Tibial artery (tissue), 4 donors: ENCODE results near the gene PSAPL1.
"Not testable (repeated sequence)": the region's sequence is repeated elsewhere in the genome, so short reads cannot be mapped to it uniquely, and the experiment has no call there.

Experiments used
- DNase-seq, 2 donors: peaks; one replicate each; pipeline ENCODE4 v3.0.0-alpha.2; 2019
- H3K27ac ChIP-seq, 2 donors: fragments of 200-600 bp; sonication (generic) in 1 of 2; 1 replicate in 1 of 2; 2 replicates in 1 of 2; pipeline ENCODE4 v1.5.1; 2018 to 2019; ENCODE audit warnings: mild to moderate bottlenecking in 1 of 2
- H3K27me3 ChIP-seq, 2 donors: fragments of 200-600 bp; sonication (generic) in 1 of 2; one replicate each; pipeline versions ENCODE4 v1.5.1 to v1.6.0; 2016 to 2019
- H3K36me3 ChIP-seq, 3 donors: fragments of 200-600 bp; sonication (generic) in 2 of 3; one replicate each; pipeline ENCODE4 v1.5.1; 2016 to 2019; ENCODE audit warnings: mild to moderate bottlenecking in 2 of 3
- H3K4me1 ChIP-seq, 4 donors: fragments of 200-600 bp; sonication (generic) in 2 of 4; 1 replicate in 3 of 4; 2 replicates in 1 of 4; pipeline ENCODE4 v1.5.1; 2016 to 2019
- H3K4me3 ChIP-seq, 2 donors: fragments of 200-600 bp; sonication (generic) in 1 of 2; 1 replicate in 1 of 2; 2 replicates in 1 of 2; pipeline ENCODE4 v1.5.1; 2018 to 2019; ENCODE audit warnings: mild to moderate bottlenecking in 2 of 2
- H3K9me3 ChIP-seq, 3 donors: fragments of 200-600 bp; sonication (generic) in 1 of 3; one replicate each; pipeline ENCODE4 v1.5.1; 2016 to 2019
- CTCF ChIP-seq, 2 experiments: fragments of 200-600 bp in 1 of 2; fragments of 450-650 bp in 1 of 2; IDR thresholded peaks; one replicate each; pipeline ENCODE4 v1.5.1; 2017 to 2019; ENCODE audit warnings: antibody characterized with exemption in 2 of 2, mild to moderate bottlenecking in 1 of 2, moderate library complexity in 1 of 2
- intact Hi-C: fragments of 100-400 bp; cut with DNase I; formaldehyde crosslinking; loops from one replicate; pipeline ENCODE4 v1.15.0; 2023; ENCODE audit warnings: low total_unique reads

The PSAPL1 gene

DNA sequence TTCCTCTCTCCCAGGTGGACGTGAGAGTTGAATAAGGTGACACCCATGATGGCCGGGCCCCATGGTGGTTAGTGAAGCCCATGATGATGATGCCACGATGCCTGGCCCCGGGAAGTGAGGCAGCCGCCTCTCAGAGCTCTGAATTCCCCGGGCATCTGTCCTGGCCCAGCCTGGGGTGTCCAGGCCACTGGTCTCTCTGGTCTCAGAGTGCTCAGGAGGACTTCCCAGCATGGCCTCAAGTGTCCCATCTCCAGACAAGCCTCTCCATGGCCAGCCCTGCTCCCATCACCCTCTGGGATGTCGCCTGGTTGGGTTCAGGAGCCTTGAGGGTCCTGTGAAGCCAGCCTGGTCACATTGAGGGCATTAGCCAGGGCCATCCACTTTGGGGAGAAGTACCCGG is 24.7 kb upstream of the PSAPL1 start:
- Histone ChIP-seq H3K36me3 (no peaks in the 10 kb centered on the region), H3K27me3 (no peaks in the 10 kb centered on the region), H3K4me1 (no peaks in the 10 kb centered on the region), H3K27ac (no peak overlapping the region), H3K9me3 (no peaks in the 10 kb centered on the region), H3K4me3 (no peak overlapping the region)
- TF ChIP-seq CTCF (IDR thresholded peaks at IDR 0.05): no peak
- no peak for DNase-seq
- intact Hi-C loops: no loop called here

DNA sequence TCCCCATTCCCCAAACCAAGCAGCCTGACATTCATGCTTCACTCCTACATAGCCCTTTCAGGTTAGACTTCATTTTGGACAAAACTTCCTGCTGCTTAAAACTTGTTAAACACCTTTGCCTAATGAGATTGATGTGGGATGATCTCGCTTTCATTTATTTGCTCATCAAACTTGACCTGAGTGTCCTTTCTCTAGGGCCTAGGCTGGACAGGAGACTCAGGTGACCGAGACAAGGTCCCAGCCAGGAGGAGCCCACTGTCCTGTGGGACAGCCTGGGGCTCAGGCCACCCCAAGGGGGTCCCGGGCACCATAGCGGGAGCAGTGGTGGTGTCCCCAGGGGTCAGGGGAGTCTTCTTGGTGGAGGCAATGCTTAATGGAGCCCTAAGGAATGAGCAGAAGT is 23.7 kb upstream of the PSAPL1 start:
- H3K27ac ChIP-seq: no peak overlapping the region
- TF ChIP-seq CTCF (IDR thresholded peaks at IDR 0.05): no peak
- no peaks in the 10 kb centered on the region for H3K9me3 ChIP-seq
- H3K4me1 ChIP-seq: no peaks in the 10 kb centered on the region
- intact Hi-C loops: no loop called here
- H3K36me3 ChIP-seq: no peaks in the 10 kb centered on the region
- H3K27me3 ChIP-seq: no peaks in the 10 kb centered on the region
- DNase-seq: no peak
- no peak overlapping the region for H3K4me3 ChIP-seq

DNA sequence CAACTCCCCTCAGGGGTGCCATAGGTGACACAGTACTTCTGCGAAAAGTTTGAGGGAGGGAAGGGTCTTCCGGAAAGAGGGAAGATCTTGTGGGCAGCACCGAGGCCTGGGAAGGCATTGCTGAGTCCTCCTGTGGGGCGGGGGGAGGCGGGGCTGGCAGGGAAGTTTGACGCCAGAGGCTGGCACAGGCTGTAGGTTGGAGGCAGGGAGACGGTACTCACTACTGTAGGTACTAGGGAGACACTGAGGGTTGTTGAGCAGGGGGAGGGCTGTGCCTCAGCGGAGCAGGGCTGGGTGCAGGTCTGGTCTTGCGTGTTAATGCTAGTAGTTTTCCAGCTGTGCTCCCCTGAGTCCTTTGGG is 23.3 kb upstream of the PSAPL1 start:
- H3K4me3 ChIP-seq: no peak overlapping the region
- no peaks in the 10 kb centered on the region for H3K27me3 ChIP-seq
- no peak for TF ChIP-seq CTCF (IDR thresholded peaks at IDR 0.05)
- H3K36me3 ChIP-seq: no peaks in the 10 kb centered on the region
- DNase-seq: no peak
- no peaks in the 10 kb centered on the region for H3K9me3 ChIP-seq
- intact Hi-C loops: no loop called here
- no peaks in the 10 kb centered on the region for H3K4me1 ChIP-seq
- no peak overlapping the region for H3K27ac ChIP-seq

GRCh38 chr4:7457201-7458065 is 22.7 kb upstream of the PSAPL1 start:
- DNase-seq: no peak
- H3K4me1 ChIP-seq: no peaks in the 10 kb centered on the region
- intact Hi-C loops: no loop called here
- H3K27ac ChIP-seq: no peak overlapping the region
- H3K36me3 ChIP-seq: no peaks in the 10 kb centered on the region
- no peak for TF ChIP-seq CTCF (IDR thresholded peaks at IDR 0.05)
- H3K9me3 ChIP-seq: no peaks in the 10 kb centered on the region
- H3K4me3 ChIP-seq: no peak overlapping the region
- H3K27me3 ChIP-seq: no peaks in the 10 kb centered on the region

- H3K4me3 ChIP-seq, H3K4me1 ChIP-seq, intact Hi-C loops, DNase-seq, H3K27ac ChIP-seq, H3K27me3 ChIP-seq, H3K36me3 ChIP-seq, H3K9me3 ChIP-seq: not testable (repeated sequence)
Measured at GRCh38 chr4:7452802-7453201, 18.1 kb upstream of the PSAPL1 start.

GRCh38 chr4:7451800-7452199 is 17.1 kb upstream of the PSAPL1 start:
- Histone ChIP-seq H3K36me3 (no peaks in the 10 kb centered on the region), H3K4me3 (no peak overlapping the region), H3K27me3 (peaks cover 0 to 8% of the 10 kb centered on the region in 2 donors), H3K4me1 (no peaks in the 10 kb centered on the region), H3K9me3 (no peaks in the 10 kb centered on the region), H3K27ac (no peak overlapping the region)
- intact Hi-C loops: no loop called here
- DNase-seq: no peak
- no peak for TF ChIP-seq CTCF (IDR thresholded peaks at IDR 0.05)
